Esophagus muscularis mucosa (tissue), 4 donors: Measurements from ENCODE around the gene SCARF2. TPM values are rescaled to one million over a fixed set of nuclear protein-coding genes. Genes with fewer than 3 reads are reported as not detected.
A peak's percentile ranks its signal among the peaks of the same experiment; 100 is the strongest.

Experiments
- DNase-seq: peaks from one replicate; pipeline ENCODE4 v3.0.0-alpha.2; 2017; ENCODE audit errors: extremely low spot score
- H3K27ac ChIP-seq, 4 donors: fragments of 200-600 bp; sonication (generic); replicated peaks in 1 of 4; 1 replicate in 3 of 4; 2 replicates in 1 of 4; pipeline ENCODE4 v1.5.1; 2016 to 2019; ENCODE audit warnings: mild to moderate bottlenecking in 1 of 4
- H3K27me3 ChIP-seq, 4 donors: fragments of 200-600 bp; sonication (generic); one replicate each; pipeline versions ENCODE4 v1.5.1 to v1.6.0; 2016 to 2019
- H3K36me3 ChIP-seq, 4 donors: fragments of 200-600 bp; sonication (generic); one replicate each; pipeline ENCODE4 v1.5.1; 2016 to 2019
- H3K4me1 ChIP-seq, 4 donors: fragments of 200-600 bp; sonication (generic); one replicate each; pipeline ENCODE4 v1.5.1; 2016 to 2019
- H3K4me3 ChIP-seq, 4 donors: fragments of 200-600 bp; sonication (generic); 1 replicate in 2 of 4; 2 replicates in 2 of 4; pipeline ENCODE4 v1.5.1; 2016 to 2019; ENCODE audit warnings: mild to moderate bottlenecking in 4 of 4, moderate library complexity in 1 of 4
- H3K9me3 ChIP-seq, 4 donors: fragments of 200-600 bp; sonication (generic); 1 replicate in 3 of 4; 2 replicates in 1 of 4; pipeline ENCODE4 v1.5.1; 2016 to 2019
- CTCF ChIP-seq, 3 experiments: fragments of 200-600 bp in 2 of 3; fragments of 450-650 bp in 1 of 3; sonication (generic) in 2 of 3; IDR thresholded peaks; one replicate each; pipeline ENCODE4 v1.5.1; 2017 to 2019; ENCODE audit warnings: antibody characterized with exemption in 3 of 3, mild to moderate bottlenecking in 2 of 3, moderate library complexity in 1 of 3
- EP300 ChIP-seq: sonication (generic); formaldehyde crosslinking; IDR thresholded peaks from one replicate; pipeline ENCODE4 v1.6.1; 2017; ENCODE audit warnings: antibody characterized with exemption
- POLR2A ChIP-seq: fragments of 450-650 bp; IDR thresholded peaks from one replicate; pipeline ENCODE4 v1.6.1; 2017; ENCODE audit warnings: antibody characterized with exemption, moderate library complexity, mild to moderate bottlenecking, low read depth
- POLR2AphosphoS5 ChIP-seq, 2 donors: sonication (generic); formaldehyde crosslinking; IDR thresholded peaks; one replicate each; pipeline ENCODE4 v1.6.1; 2017; ENCODE audit warnings: antibody characterized with exemption in 2 of 2
- WGBS: methylation state at CpG from one replicate; pipeline ENCODE4 v1.1.5; 2018; 5-methylcytosine and 5-hydroxymethylcytosine counted together
- intact Hi-C: fragments of 100-400 bp; cut with DNase I; formaldehyde crosslinking; loops from one replicate; pipeline ENCODE4 v1.15.1; 2023
- total RNA-seq, 4 donors: library from RNA; depleted of rRNA; stranded (reverse); fragments of >200 nt; gene quantifications; one replicate each; pipeline versions ENCODE4 v1.1.0 to v1.2.1, GENCODE V29; 2016

The SCARF2 gene
- total RNA-seq, 4 donors from 2014 or later, result 14.5 to 31.6 (median 22.2) TPM

DNA sequence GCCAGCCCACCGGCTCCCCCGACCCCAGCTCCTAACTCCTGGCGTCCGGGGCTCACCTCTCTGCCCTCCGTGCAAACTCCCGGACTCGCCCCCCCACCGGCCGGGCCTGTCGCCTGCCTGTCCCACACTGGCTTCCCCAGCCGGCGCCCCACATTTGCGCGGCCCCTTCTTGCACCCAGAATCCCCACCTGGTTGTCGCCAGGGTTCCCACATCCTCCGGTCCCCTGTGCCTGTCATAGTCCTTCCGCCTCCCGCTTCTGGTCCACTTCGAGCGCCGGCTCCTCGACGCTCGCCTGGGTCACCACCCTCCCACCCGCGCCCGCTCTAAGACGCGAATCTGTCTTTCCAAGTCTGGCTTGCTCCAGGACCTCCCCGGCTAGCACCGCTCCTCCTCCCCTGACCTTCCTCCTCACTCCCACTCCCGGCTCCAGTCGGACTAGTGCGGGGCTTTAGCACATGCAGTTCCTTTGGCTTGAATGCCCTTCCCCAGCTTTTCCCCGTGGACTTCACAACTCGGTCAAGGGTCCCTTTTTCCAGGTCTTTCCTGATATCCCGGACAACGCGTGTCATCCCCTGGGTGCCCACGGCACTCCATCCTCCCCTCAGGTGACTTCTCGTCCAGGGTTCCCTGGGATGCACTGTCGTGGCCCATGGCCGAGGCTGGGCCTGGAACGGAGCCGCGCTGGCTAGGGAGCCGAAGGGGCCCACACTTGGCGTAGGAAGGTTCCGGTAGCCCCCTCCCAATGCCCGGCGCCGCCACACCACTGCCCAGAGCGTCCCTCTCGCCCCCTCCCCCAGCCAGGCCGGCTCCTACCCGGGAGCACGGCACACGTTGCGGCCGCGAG, 635 bp downstream of the SCARF2 start:
- Histone ChIP-seq H3K4me3 (peak overlapping the region; percentile 68 to 82 (median 72)), H3K27me3 (peaks cover 0 to 20% (median 0%) of the 10 kb centered on the region in 4 donors), H3K27ac (peak overlapping the region; percentile 73 to 89 (median 80)), H3K4me1 (peaks cover 31 to 54% (median 42%) of the 10 kb centered on the region in 4 donors), H3K9me3 (no peaks in the 10 kb centered on the region), H3K36me3 (peaks cover 0 to 12% (median 4%) of the 10 kb centered on the region in 4 donors)
- TF ChIP-seq POLR2AphosphoS5 (IDR thresholded peaks at IDR 0.05), result no peak
- no peak for TF ChIP-seq POLR2A
- TF ChIP-seq EP300, result no peak
- no peak for TF ChIP-seq CTCF (IDR thresholded peaks at IDR 0.05)
- WGBS, result under 1% methylated on average over 32 of the region's 61 CpGs
- no peak for DNase-seq
- intact Hi-C loops, result loop anchor here (5.0 kb wide), 1 partner anchor 60 kb away; the partner anchor contains the start of gene KLHL22

- no peak for TF ChIP-seq CTCF (IDR thresholded peaks at IDR 0.05)
- H3K27me3 ChIP-seq, result peaks cover 0 to 26% (median 0%) of the 10 kb centered on the region in 4 donors
- H3K36me3 ChIP-seq, result peaks cover 0 to 6% (median 0%) of the 10 kb centered on the region in 4 donors
- no peak for DNase-seq
- peaks cover 34 to 60% (median 48%) of the 10 kb centered on the region in 4 donors for H3K4me1 ChIP-seq
- intact Hi-C loops, result loop anchor here (5.0 kb wide), 1 partner anchor 61 kb away; the partner anchor contains the start of gene KLHL22
- H3K9me3 ChIP-seq, result no peaks in the 10 kb centered on the region
- peak overlapping the region; percentile 68 to 82 (median 72) for H3K4me3 ChIP-seq
- peak overlapping the region; percentile 73 to 89 (median 80) for H3K27ac ChIP-seq
- no CpG with 5 or more reads among the region's 56 CpGs for WGBS
Observed at GRCh38 chr22:20436307-20436767, 1.3 kb downstream of the SCARF2 start.

GRCh38 chr22:20435436-20436306, 2.0 kb downstream of the SCARF2 start:
- no peak for TF ChIP-seq POLR2A
- TF ChIP-seq EP300, result no peak
- TF ChIP-seq CTCF (IDR thresholded peaks at IDR 0.05), result no peak
- TF ChIP-seq POLR2AphosphoS5 (IDR thresholded peaks at IDR 0.05), result no peak
- no peak for DNase-seq

DNA sequence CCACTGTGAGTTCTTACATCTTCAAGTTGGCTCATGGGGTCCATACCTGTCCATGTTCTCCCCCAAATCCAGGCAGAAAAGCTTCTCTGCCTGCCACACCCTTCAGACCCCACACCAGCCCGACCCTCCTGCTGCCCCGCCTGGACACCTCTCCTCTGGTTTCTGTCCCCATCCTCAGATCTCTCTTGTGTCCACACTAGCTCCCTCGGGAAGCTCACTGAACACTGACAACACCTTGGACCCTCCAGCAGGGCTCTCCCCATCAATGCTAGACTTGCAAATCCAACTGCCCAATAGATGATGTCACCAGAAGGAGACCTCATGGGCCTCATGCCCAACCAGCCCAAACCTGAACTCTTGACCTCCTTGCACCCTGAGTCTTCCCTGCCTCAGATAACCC, 2.9 kb downstream of the SCARF2 start:
- Histone ChIP-seq H3K4me3 (no peak overlapping the region), H3K9me3 (no peaks in the 10 kb centered on the region), H3K27ac (no peak overlapping the region), H3K27me3 (peaks cover 0 to 34% (median 0%) of the 10 kb centered on the region in 4 donors), H3K36me3 (peaks cover 0 to 9% (median 7%) of the 10 kb centered on the region in 4 donors), H3K4me1 (peaks cover 43 to 76% (median 63%) of the 10 kb centered on the region in 4 donors)
- DNase-seq, result no peak
- intact Hi-C loops, result loop anchor here (5.0 kb wide), 1 partner anchor 63 kb away; the partner anchor contains the start of gene KLHL22
- TF ChIP-seq POLR2AphosphoS5 (IDR thresholded peaks at IDR 0.05) (no peak), EP300 (no peak), CTCF (IDR thresholded peaks at IDR 0.05) (no peak), POLR2A (no peak)
- 95% methylated on average over 3 of the region's 3 CpGs for WGBS

More at GRCh38 chr22:20435436-20436306, 2.0 kb downstream of the SCARF2 start:
- peaks cover 0 to 29% (median 0%) of the 10 kb centered on the region in 4 donors for H3K27me3 ChIP-seq
- peak overlapping the region; percentile 68 to 82 (median 72) for H3K4me3 ChIP-seq
- H3K36me3 ChIP-seq, result peaks cover 0 to under 1% (median 0%) of the 10 kb centered on the region in 4 donors
- H3K27ac ChIP-seq, result peak overlapping the region in 3 of 4 donors; percentile 73 to 89 (median 76)
- peaks cover 41 to 67% (median 55%) of the 10 kb centered on the region in 4 donors for H3K4me1 ChIP-seq
- WGBS, result 78% methylated on average over 6 of the region's 11 CpGs
- intact Hi-C loops, result loop anchor here (5.0 kb wide), 1 partner anchor 62 kb away; the partner anchor contains the start of gene KLHL22
- H3K9me3 ChIP-seq, result no peaks in the 10 kb centered on the region
